ENCODE data around the gene EIF3D.

Gene EIF3D

GRCh38 chr22:36464715-36465231, 64.2 kb downstream of the EIF3D start:
- TF ChIP-seq CTCF (IDR thresholded peaks at IDR 0.05), result no peak
- peaks cover 8% of the 10 kb centered on the region for H3K4me1 ChIP-seq
- H3K4me3 ChIP-seq (ENCODE audit: low read depth, low read length), result no peak overlapping the region
- no peaks in the 10 kb centered on the region for H3K79me2 ChIP-seq
- H3K9ac ChIP-seq, result no peak overlapping the region
- no peak overlapping the region for H2AFZ ChIP-seq
- H3K27ac ChIP-seq, result peak overlapping the region; percentile 73
- H3K27me3 ChIP-seq (ENCODE audit: control insufficient read depth, insufficient read depth, low read length), result no peaks in the 10 kb centered on the region
- no peaks in the 10 kb centered on the region for H3K36me3 ChIP-seq (ENCODE audit: control insufficient read depth, insufficient read depth, low read length)
- H3K9me3 ChIP-seq (ENCODE audit: control insufficient read depth, low read length), result no peaks in the 10 kb centered on the region
- peak overlapping the region; percentile 34 for H3K4me2 ChIP-seq (ENCODE audit: low read length)

- H3K9me3 ChIP-seq (ENCODE audit: control insufficient read depth, low read length), result no peaks in the 10 kb centered on the region
- H2AFZ ChIP-seq, result no peak overlapping the region
- H3K9ac ChIP-seq, result no peak overlapping the region
- H3K4me3 ChIP-seq (ENCODE audit: low read depth, low read length), result no peak overlapping the region
- H3K4me2 ChIP-seq (ENCODE audit: low read length), result no peak overlapping the region
- no peaks in the 10 kb centered on the region for H3K27me3 ChIP-seq (ENCODE audit: control insufficient read depth, insufficient read depth, low read length)
- no peak for TF ChIP-seq CTCF (IDR thresholded peaks at IDR 0.05)
- peak overlapping the region; percentile 73 for H3K27ac ChIP-seq
- H3K79me2 ChIP-seq, result no peaks in the 10 kb centered on the region
- H3K4me1 ChIP-seq, result peaks cover 8% of the 10 kb centered on the region
- no peaks in the 10 kb centered on the region for H3K36me3 ChIP-seq (ENCODE audit: control insufficient read depth, insufficient read depth, low read length)
Observed at GRCh38 chr22:36463783-36464184, 65.2 kb downstream of the EIF3D start.

GRCh38 chr22:36461665-36462649, 67.0 kb downstream of the EIF3D start:
- Histone ChIP-seq H3K4me1 (peaks cover 8% of the 10 kb centered on the region), H3K36me3 (ENCODE audit: control insufficient read depth, insufficient read depth, low read length) (no peaks in the 10 kb centered on the region)

More at GRCh38 chr22:36461665-36462649, 67.0 kb downstream of the EIF3D start:
- Histone ChIP-seq H3K4me3 (ENCODE audit: low read depth, low read length) (no peak overlapping the region), H3K27me3 (ENCODE audit: control insufficient read depth, insufficient read depth, low read length) (no peaks in the 10 kb centered on the region), H3K9ac (no peak overlapping the region), H2AFZ (no peak overlapping the region), H3K27ac (peak overlapping the region; percentile 41), H3K79me2 (no peaks in the 10 kb centered on the region), H3K4me2 (ENCODE audit: low read length) (peak overlapping the region; percentile 56), H3K9me3 (ENCODE audit: control insufficient read depth, low read length) (no peaks in the 10 kb centered on the region)
- no peak for TF ChIP-seq CTCF (IDR thresholded peaks at IDR 0.05)

All from parathyroid adenoma (tissue), 2 donors.